ENCODE data around the gene SHKBP1. TPM values are rescaled to one million over a fixed set of nuclear protein-coding genes. Genes with fewer than 3 reads are reported as not detected.

The SHKBP1 gene
- polyA plus RNA-seq, 3 donors, result 234 to 324 (median 284) TPM

- Histone ChIP-seq H3K9ac (ENCODE audit: insufficient read depth, low read length, poor library complexity, severe bottlenecking) (no peak within 1 kb of the TSS), H2AFZ (ENCODE audit: insufficient read depth, low read depth, low read length, poor library complexity, severe bottlenecking) (no peak within 1 kb of the TSS)
Observed at GRCh38 chr19:40601134-40601974, 24.7 kb downstream of the SHKBP1 start, which contains the start of gene LTBP4. TSS of gene LTBP4 (plus strand) at chr19:40601369. CDS start at chr19:40601388, 19 bp downstream.

More at GRCh38 chr19:40601134-40601974, 24.7 kb downstream of the SHKBP1 start, which contains the start of gene LTBP4:
- Histone ChIP-seq H3K27me3 (ENCODE audit: control insufficient read depth in 2 of 2, insufficient read depth in 2 of 2, low read length in 2 of 2) (peaks cover 54 to 91% of the 10 kb centered on the region in 2 donors), H3K4me1 (ENCODE audit: control insufficient read depth in 1 of 2, insufficient read depth in 2 of 2, low read length in 2 of 2) (peaks cover 61 to 87% of the 10 kb centered on the region in 2 donors), H3K9me3 (replicated peaks in 1 of 2; ENCODE audit: control insufficient read depth in 1 of 2, insufficient read depth in 1 of 2, low read length in 2 of 2) (peaks cover 0 to 21% of the 10 kb centered on the region in 2 donors), H3K4me2 (replicated peaks; ENCODE audit: extremely low read depth, low read length, poor library complexity, severe bottlenecking) (peak within 1 kb of the TSS; percentile 35), H4K20me1 (ENCODE audit: insufficient read depth, low read length) (peaks cover 8% of the 10 kb centered on the region), H3K27ac (ENCODE audit: low read depth in 1 of 2, low read length in 2 of 2) (no peak within 1 kb of the TSS), H3K36me3 (replicated peaks in 1 of 2; ENCODE audit: control insufficient read depth in 1 of 2, insufficient read depth in 2 of 2, low read length in 2 of 2) (no peaks in the 10 kb centered on the region), H3K4me3 (replicated peaks in 1 of 3; ENCODE audit: low read depth in 2 of 3, low read length in 3 of 3) (no peak within 1 kb of the TSS), H3K79me2 (ENCODE audit: insufficient read depth, low read length) (no peaks in the 10 kb centered on the region)
- Mint-ChIP-seq H3K36me3 (peaks cover 14 to 21% of the 10 kb centered on the region in 2 donors), H3K4me1 (peaks cover 67% of the 10 kb centered on the region), H3K27ac (peak within 1 kb of the TSS in 2 of 7 donors; percentile 36 to 77), H3K9me3 (peaks cover 3 to 39% (median 19%) of the 10 kb centered on the region in 7 donors), H3K4me3 (peak within 1 kb of the TSS in 1 of 2 donors; percentile 77), H3K27me3 (ENCODE audit: low read depth in 3 of 3) (peaks cover 76 to 98% (median 91%) of the 10 kb centered on the region in 3 donors)
- DNase-seq, result no peak
- 0% methylated on average over 68 of the region's 82 CpGs for WGBS (ENCODE audit: insufficient coverage)
- intact Hi-C loops (cut with micrococcal nuclease), result loop anchor here (5.0 to 10.0 kb wide), 3 partner anchors 34 to 297 kb away; no protein-coding TSS in a partner anchor
- no peak for TF ChIP-seq CTCF (IDR thresholded peaks at IDR 0.05)
